HFFc6 (cell line): ENCODE data around the gene CTAGE9. TPM values are rescaled to one million over a fixed set of nuclear protein-coding genes. Genes with fewer than 3 reads are reported as not detected.
"Not testable (repeated sequence)": the region's sequence is repeated elsewhere in the genome, so short reads cannot be mapped to it uniquely, and the experiment has no call there.

Experiments used
- DNase-seq: peaks from one replicate; pipeline ENCODE4 v3.0.0-alpha.2; 2018
- H3K27ac Mint-ChIP-seq: 2 replicates; pipeline ENCODE4 v1.8.0; 2020; ENCODE audit warnings: mild to moderate bottlenecking, mixed read lengths
- H3K27me3 Mint-ChIP-seq: 2 replicates; pipeline ENCODE4 v1.8.0; 2021; ENCODE audit warnings: mild to moderate bottlenecking, moderate library complexity, mixed read lengths; ENCODE audit not compliant: insufficient read depth
- H3K36me3 Mint-ChIP-seq: 2 replicates; pipeline ENCODE4 v1.8.0; 2021; ENCODE audit warnings: low read depth, mixed read lengths
- H3K4me1 Mint-ChIP-seq: 2 replicates; pipeline ENCODE4 v1.8.0; 2020; ENCODE audit warnings: low read depth, mixed read lengths
- H3K4me3 Mint-ChIP-seq: 2 replicates; pipeline ENCODE4 v1.8.0; 2020; ENCODE audit warnings: mild to moderate bottlenecking, moderate library complexity, mixed read lengths
- H3K9me3 Mint-ChIP-seq: 2 replicates; pipeline ENCODE4 v1.8.0; 2020; ENCODE audit warnings: mild to moderate bottlenecking, mixed read lengths
- CTCF ChIP-seq: fragments of 200-600 bp; sonication (generic); IDR thresholded peaks from 2 replicates; pipeline ENCODE4 v1.5.0; 2021; ENCODE audit warnings: antibody characterized with exemption, mild to moderate bottlenecking
- total RNA-seq, 6 experiments: library from RNA; stranded (reverse); fragmentation: NEBNext Ultra II Directional; extraction: Animal tissue kit (Norgen Biotek cat#: 25700); gene quantifications; 2 replicates in 1 of 6; 3 replicates in 5 of 6; pipeline ENCODE4 v1.2.3, GENCODE V29; 2021

Gene CTAGE9
- total RNA-seq, 6 experiments from 2014 or later, result not detected

GRCh38 chr6:131727868-131728267, 17.1 kb upstream of the CTAGE9 start:
- TF ChIP-seq CTCF, result no peak
- no peaks in the 10 kb centered on the region for H3K27me3 Mint-ChIP-seq
- peaks cover 5% of the 10 kb centered on the region; the same call in 1 of the 2 replicates for H3K36me3 Mint-ChIP-seq
- no peaks in the 10 kb centered on the region for H3K9me3 Mint-ChIP-seq
- no peak for DNase-seq
- H3K27ac Mint-ChIP-seq, result no peak overlapping the region
- H3K4me1 Mint-ChIP-seq, result peaks cover 27% of the 10 kb centered on the region
- no peak overlapping the region for H3K4me3 Mint-ChIP-seq

- H3K36me3 Mint-ChIP-seq, result peaks cover 5% of the 10 kb centered on the region; the same call in 1 of the 2 replicates
- H3K9me3 Mint-ChIP-seq, result no peaks in the 10 kb centered on the region
- no peak for DNase-seq
- H3K27ac Mint-ChIP-seq, result no peak overlapping the region
- H3K27me3 Mint-ChIP-seq, result no peaks in the 10 kb centered on the region
- no peak for TF ChIP-seq CTCF
- H3K4me1 Mint-ChIP-seq, result peaks cover 27% of the 10 kb centered on the region
- H3K4me3 Mint-ChIP-seq, result no peak overlapping the region
These were observed 16.6 kb upstream of the CTAGE9 start for GRCh38 chr6:131727467-131727866.

GRCh38 chr6:131724114-131724513, 13.3 kb upstream of the CTAGE9 start:
- no peaks in the 10 kb centered on the region for H3K36me3 Mint-ChIP-seq

GRCh38 chr6:131721161-131721560, 10.3 kb upstream of the CTAGE9 start:
- Mint-ChIP-seq H3K27me3 (no peaks in the 10 kb centered on the region; the same call in 1 of the 2 replicates), H3K9me3 (no peaks in the 10 kb centered on the region), H3K27ac (no peak overlapping the region), H3K36me3 (no peaks in the 10 kb centered on the region), H3K4me1 (peaks cover 6% of the 10 kb centered on the region), H3K4me3 (no peak overlapping the region)
- DNase-seq, result no peak
- no peak for TF ChIP-seq CTCF

More at GRCh38 chr6:131724114-131724513, 13.3 kb upstream of the CTAGE9 start:
- no peak for DNase-seq
- no peaks in the 10 kb centered on the region for H3K9me3 Mint-ChIP-seq
- no peak for TF ChIP-seq CTCF
- no peaks in the 10 kb centered on the region; the same call in 1 of the 2 replicates for H3K27me3 Mint-ChIP-seq
- H3K4me3 Mint-ChIP-seq, result no peak overlapping the region
- H3K4me1 Mint-ChIP-seq, result peaks cover 15% of the 10 kb centered on the region
- H3K27ac Mint-ChIP-seq, result no peak overlapping the region

- Mint-ChIP-seq H3K27ac (no peak overlapping the region), H3K4me3 (no peak overlapping the region), H3K36me3 (no peaks in the 10 kb centered on the region), H3K4me1 (no peaks in the 10 kb centered on the region), H3K27me3 (no peaks in the 10 kb centered on the region; the same call in 1 of the 2 replicates), H3K9me3 (no peaks in the 10 kb centered on the region)
- DNase-seq, result no peak
- no peak for TF ChIP-seq CTCF
These were observed 7.2 kb upstream of the CTAGE9 start for GRCh38 chr6:131717836-131718542.

- not testable (repeated sequence) for H3K4me3 Mint-ChIP-seq, H3K36me3 Mint-ChIP-seq, H3K27me3 Mint-ChIP-seq, H3K9me3 Mint-ChIP-seq, H3K4me1 Mint-ChIP-seq, H3K27ac Mint-ChIP-seq, DNase-seq
These were observed 4.8 kb upstream of the CTAGE9 start for GRCh38 chr6:131715567-131715966.

GRCh38 chr6:131703905-131704304, 6.9 kb downstream of the CTAGE9 start:
- not testable (repeated sequence) for H3K36me3 Mint-ChIP-seq, H3K27ac Mint-ChIP-seq, H3K4me3 Mint-ChIP-seq, H3K27me3 Mint-ChIP-seq, H3K9me3 Mint-ChIP-seq, DNase-seq, H3K4me1 Mint-ChIP-seq

- H3K36me3 Mint-ChIP-seq, H3K4me3 Mint-ChIP-seq, DNase-seq, H3K4me1 Mint-ChIP-seq, H3K9me3 Mint-ChIP-seq, H3K27ac Mint-ChIP-seq, H3K27me3 Mint-ChIP-seq: not testable (repeated sequence)
These were observed 10.0 kb downstream of the CTAGE9 start for GRCh38 chr6:131700851-131701250.
